Spinal cord (tissue), 10 donors: ENCODE measurements around the gene STAP2. TPM values are rescaled to one million over a fixed set of nuclear protein-coding genes. Genes with fewer than 3 reads are reported as not detected.

Experiments used
- DNase-seq, 6 donors: peaks; one replicate each; pipeline versions ENCODE4 v3.0.0 to v3.0.0-alpha.2; 2013 to 2015; ENCODE audit warnings: low spot score in 6 of 6, low read depth in 4 of 6
- H3K27ac ChIP-seq: one replicate; pipeline ENCODE4 v1.5.1; 2013; ENCODE audit warnings: low read depth, low read length, control low read depth
- H3K27me3 ChIP-seq: one replicate; pipeline ENCODE4 v1.6.1; 2013; ENCODE audit warnings: low read length; ENCODE audit not compliant: control insufficient read depth, insufficient read depth
- H3K36me3 ChIP-seq: one replicate; pipeline ENCODE4 v1.6.1; 2013; ENCODE audit warnings: low read length; ENCODE audit not compliant: control insufficient read depth, insufficient read depth
- H3K4me1 ChIP-seq: one replicate; pipeline ENCODE4 v1.6.1; 2013; ENCODE audit warnings: low read length; ENCODE audit not compliant: control insufficient read depth, insufficient read depth
- H3K4me3 ChIP-seq: one replicate; pipeline ENCODE4 v1.5.1; 2013; ENCODE audit warnings: low read depth, low read length, control low read depth
- H3K9me3 ChIP-seq: one replicate; pipeline ENCODE4 v1.6.1; 2013; ENCODE audit warnings: low read length; ENCODE audit not compliant: control insufficient read depth, insufficient read depth
- WGBS: methylation state at CpG from one replicate; pipeline ENCODE4 v1.1.5; 2013; ENCODE audit warnings: missing lambda C conversion rate; ENCODE audit not compliant: insufficient coverage; 5-methylcytosine and 5-hydroxymethylcytosine counted together
- polyA plus RNA-seq, 2 donors: library from polyadenylated mRNA; unstranded; fragments of 120-200 nt; gene quantifications; one replicate each; pipeline ENCODE4 v1.2.1, GENCODE V29; 2013; ENCODE audit not compliant: insufficient read length in 2 of 2
- total RNA-seq, 2 donors: library from RNA; depleted of rRNA in 1 of 2; stranded (reverse); fragments of 120-200 nt in 1 of 2; fragments of >200 nt in 1 of 2; gene quantifications; one replicate each; pipeline versions ENCODE4 v1.2.3 to v1.2.4, GENCODE V29; 2013 to 2014
- donor health status: healthy.

The STAP2 gene
- total and polyA plus RNA-seq, 4 donors, result 3.2 to 21.9 (median 6.9) TPM

DNA sequence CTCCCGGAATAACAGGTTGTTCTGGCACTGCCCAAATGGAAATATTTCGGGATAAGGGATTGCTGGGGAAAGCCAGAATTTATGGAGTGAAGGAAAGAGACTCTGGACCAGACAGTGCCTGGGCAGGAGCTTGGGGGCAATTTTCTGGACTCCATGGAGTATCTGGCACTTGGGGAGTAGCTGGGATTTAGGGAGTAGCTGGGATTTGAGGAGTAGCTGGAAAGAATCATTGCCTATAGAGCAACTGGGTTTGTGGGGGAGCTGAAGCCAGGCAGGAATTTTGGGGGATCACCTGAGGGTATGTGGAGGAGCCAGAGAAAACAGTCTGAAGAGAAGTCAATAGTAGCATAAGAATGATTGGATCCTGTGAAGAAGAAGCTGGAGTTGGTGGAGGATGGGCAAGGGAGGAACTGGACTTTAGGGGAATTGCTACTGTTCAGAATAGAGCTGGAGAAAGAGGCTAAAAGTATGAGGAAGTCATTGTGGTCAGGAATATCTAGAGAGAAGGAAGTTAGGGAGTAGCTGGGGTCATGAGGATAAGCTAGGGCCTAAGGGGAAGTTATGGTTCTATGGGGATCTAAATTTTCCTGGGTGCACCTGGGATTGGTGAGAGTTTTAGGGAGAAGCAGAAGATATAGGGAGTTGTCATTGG lies 19.4 kb downstream of the STAP2 start:
- 95% methylated on average over 2 of the region's 2 CpGs for WGBS
- H3K4me3 ChIP-seq, result no peak overlapping the region
- peaks cover 1% of the 10 kb centered on the region for H3K9me3 ChIP-seq
- peaks cover 66% of the 10 kb centered on the region for H3K36me3 ChIP-seq
- H3K27ac ChIP-seq, result no peak overlapping the region
- no peaks in the 10 kb centered on the region for H3K27me3 ChIP-seq
- no peak for DNase-seq
- no peaks in the 10 kb centered on the region for H3K4me1 ChIP-seq

- no peak for DNase-seq
- no peak overlapping the region for H3K27ac ChIP-seq
- H3K9me3 ChIP-seq, result peaks cover 1% of the 10 kb centered on the region
- 97% methylated on average over 3 of the region's 7 CpGs for WGBS
- H3K4me1 ChIP-seq, result no peaks in the 10 kb centered on the region
- peaks cover 63% of the 10 kb centered on the region for H3K36me3 ChIP-seq
- no peaks in the 10 kb centered on the region for H3K27me3 ChIP-seq
- no peak overlapping the region for H3K4me3 ChIP-seq
These were observed 20.2 kb downstream of the STAP2 start for GRCh38 chr19:4318460-4318859.

- Histone ChIP-seq H3K4me1 (no peaks in the 10 kb centered on the region), H3K27me3 (no peaks in the 10 kb centered on the region), H3K27ac (no peak overlapping the region), H3K4me3 (no peak overlapping the region), H3K9me3 (peaks cover 1% of the 10 kb centered on the region), H3K36me3 (peaks cover 67% of the 10 kb centered on the region)
- no peak for DNase-seq
- 84% methylated on average over 7 of the region's 9 CpGs for WGBS
These were observed 21.7 kb downstream of the STAP2 start for GRCh38 chr19:4316956-4317355.

- Histone ChIP-seq H3K27me3 (no peaks in the 10 kb centered on the region), H3K27ac (no peak overlapping the region), H3K4me3 (no peak overlapping the region), H3K9me3 (no peaks in the 10 kb centered on the region), H3K4me1 (no peaks in the 10 kb centered on the region), H3K36me3 (peaks cover 79% of the 10 kb centered on the region)
- 88% methylated on average over 2 of the region's 12 CpGs for WGBS
- DNase-seq, result peak in 2 of 6 donors; percentile 18 to 35
These were observed 24.7 kb downstream of the STAP2 start for GRCh38 chr19:4313847-4314490.

- Histone ChIP-seq H3K9me3 (no peaks in the 10 kb centered on the region), H3K27me3 (no peaks in the 10 kb centered on the region), H3K4me3 (no peak overlapping the region), H3K4me1 (peaks cover 2% of the 10 kb centered on the region), H3K27ac (no peak overlapping the region), H3K36me3 (peaks cover 79% of the 10 kb centered on the region)
- no peak for DNase-seq
- WGBS, result 95% methylated on average over 19 of the region's 22 CpGs
These were observed 28.1 kb downstream of the STAP2 start for GRCh38 chr19:4310247-4311121.

DNA sequence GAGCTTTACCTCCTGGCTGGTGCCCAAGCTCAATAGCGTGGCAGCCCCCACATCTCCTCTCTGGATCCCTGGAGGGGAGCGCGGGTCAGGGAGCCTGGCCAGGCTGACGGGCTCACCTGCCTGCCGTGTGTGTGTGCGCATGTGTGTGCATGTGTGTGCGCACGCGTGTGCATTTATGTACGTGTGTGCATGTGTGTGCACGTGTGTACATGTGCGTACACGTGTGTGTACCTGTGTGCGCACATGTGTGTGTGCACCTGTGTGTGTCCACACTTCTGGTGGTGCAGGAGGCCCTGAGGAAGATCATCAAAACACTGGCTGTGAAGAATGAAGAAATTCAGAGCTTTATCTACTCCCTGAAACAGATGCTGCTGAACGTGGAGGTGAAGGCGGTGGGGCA lies 33.0 kb downstream of the STAP2 start:
- Histone ChIP-seq H3K4me1 (peaks cover 15% of the 10 kb centered on the region), H3K4me3 (no peak overlapping the region), H3K27me3 (no peaks in the 10 kb centered on the region), H3K36me3 (peaks cover 46% of the 10 kb centered on the region), H3K27ac (no peak overlapping the region), H3K9me3 (no peaks in the 10 kb centered on the region)
- 88% methylated on average over 13 of the region's 16 CpGs for WGBS
- DNase-seq, result no peak

DNA sequence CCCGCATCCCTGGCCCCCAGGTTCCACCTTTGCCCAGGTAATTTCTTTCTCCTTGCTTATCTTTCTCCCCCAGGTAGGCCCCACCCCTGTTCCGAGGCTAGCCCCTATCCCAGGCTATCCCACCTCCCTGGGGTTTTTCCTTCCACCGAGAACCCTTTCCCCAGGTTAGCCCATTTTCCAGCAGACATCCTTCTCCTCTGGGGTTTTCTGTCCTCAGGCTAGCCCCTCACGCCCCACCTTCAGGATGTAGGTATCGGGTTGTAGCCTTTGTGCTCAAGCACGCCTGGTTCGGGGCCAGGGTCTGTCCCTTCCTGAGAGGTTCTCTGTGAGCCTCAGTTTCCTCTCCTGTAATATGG lies 33.4 kb downstream of the STAP2 start:
- H3K4me1 ChIP-seq, result peaks cover 15% of the 10 kb centered on the region
- H3K9me3 ChIP-seq, result no peaks in the 10 kb centered on the region
- no peak overlapping the region for H3K4me3 ChIP-seq
- WGBS, result 73% methylated on average over 3 of the region's 7 CpGs
- peaks cover 42% of the 10 kb centered on the region for H3K36me3 ChIP-seq
- no peaks in the 10 kb centered on the region for H3K27me3 ChIP-seq
- H3K27ac ChIP-seq, result no peak overlapping the region
- DNase-seq, result peak in 1 of 6 donors; percentile 9

DNA sequence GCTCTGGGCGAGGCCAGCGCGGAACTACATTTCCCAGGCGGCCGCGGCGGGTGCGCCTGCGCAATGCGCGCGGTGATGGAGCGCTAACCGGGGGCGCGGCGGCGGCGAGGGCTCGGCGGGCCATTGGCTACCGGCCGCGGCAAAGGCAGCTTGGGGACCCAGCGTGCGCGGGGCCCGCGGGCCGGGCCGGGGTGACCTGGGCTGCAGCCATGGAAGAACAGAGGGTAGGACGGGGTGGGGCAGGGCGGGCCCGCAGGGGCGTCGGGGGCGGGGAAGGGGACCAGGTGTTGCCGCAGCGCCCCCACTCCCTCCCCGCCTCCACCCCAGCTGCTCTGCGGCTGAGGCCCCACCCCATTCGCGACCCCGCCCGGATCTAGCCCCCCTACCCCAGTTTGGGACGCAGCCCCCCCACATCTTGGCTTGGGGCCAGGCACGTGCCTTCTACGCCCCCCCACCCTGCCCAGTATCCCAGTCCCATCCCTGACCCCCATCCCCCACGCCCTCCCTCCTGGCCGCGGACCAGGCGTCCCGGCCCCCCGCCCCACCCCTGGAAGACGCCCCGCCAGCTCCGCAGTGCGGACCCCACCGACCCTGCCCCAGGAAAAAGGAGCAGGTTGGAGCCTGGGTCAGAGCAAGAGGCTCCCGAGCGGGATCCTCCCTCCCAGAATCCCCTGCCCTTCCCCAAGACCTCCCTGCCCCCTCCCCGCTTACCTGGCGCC lies 33.9 kb downstream of the STAP2 start, which contains the start of gene FSD1:
TSS of gene FSD1 (plus strand) at position 61 of the 719 bp plus-strand sequence. CDS start at position 210, 149 bp downstream.
- peak in 5 of 6 donors; percentile 33 to 91 (median 56) for DNase-seq
- Histone ChIP-seq H3K4me3 (peak within 1 kb of the TSS; percentile 16), H3K9me3 (no peaks in the 10 kb centered on the region), H3K4me1 (peaks cover 15% of the 10 kb centered on the region), H3K27ac (no peak within 1 kb of the TSS), H3K36me3 (peaks cover 38% of the 10 kb centered on the region), H3K27me3 (no peaks in the 10 kb centered on the region)
- under 1% methylated on average over 33 of the region's 63 CpGs for WGBS

GRCh38 chr19:4303819-4304537 lies 34.6 kb downstream of the STAP2 start:
- Histone ChIP-seq H3K27ac (no peak overlapping the region), H3K4me1 (peaks cover 15% of the 10 kb centered on the region), H3K9me3 (no peaks in the 10 kb centered on the region), H3K27me3 (no peaks in the 10 kb centered on the region), H3K4me3 (peak overlapping the region; percentile 6), H3K36me3 (peaks cover 33% of the 10 kb centered on the region)
- DNase-seq, result no peak
- 55% methylated on average over 8 of the region's 18 CpGs for WGBS
